GM12872 (cell line): ENCODE data around the gene GDF15.

Experiments
- CTCF ChIP-seq: IDR thresholded peaks from 3 replicates; pipeline ENCODE4 v1.5.1; 2011; ENCODE audit warnings: low read depth, mild to moderate bottlenecking, low read length, moderate library complexity; ENCODE audit not compliant: insufficient read depth

The GDF15 gene

GRCh38 chr19:18385675-18386542 lies at the start of gene GDF15:
GDF15 (plus strand) TSS chr19:18386158; CDS start chr19:18386190, 32 bp downstream.
- peak; percentile 68 for TF ChIP-seq CTCF

GRCh38 chr19:18338541-18338940 lies 47.4 kb upstream of the GDF15 start:
- no peak for TF ChIP-seq CTCF

DNA sequence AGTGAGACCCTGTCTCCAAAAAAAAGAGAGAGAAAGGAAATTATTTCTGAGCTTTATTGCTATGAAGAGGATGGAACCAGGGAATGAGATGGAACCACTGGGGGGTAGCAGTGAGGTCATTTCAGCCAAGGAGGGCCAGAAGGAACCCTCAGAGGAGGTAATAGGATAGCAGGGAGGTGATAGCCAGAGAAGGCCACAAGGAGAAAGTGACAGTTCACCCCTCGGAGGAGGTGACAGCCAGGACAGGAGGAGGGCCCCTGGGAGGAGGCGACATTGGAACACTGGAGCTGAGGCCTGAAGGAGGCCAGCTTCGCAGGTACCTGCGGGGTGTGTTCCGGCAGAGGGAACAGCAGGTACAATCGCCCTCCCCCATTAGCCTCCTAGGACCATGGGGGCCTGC lies 46.2 kb upstream of the GDF15 start:
- TF ChIP-seq CTCF = peak; percentile 28; the same call in 1 of the 3 replicates

GRCh38 chr19:18340190-18340989 lies 45.6 kb upstream of the GDF15 start, which contains the start of gene PGPEP1:
PGPEP1 (plus strand) TSS chr19:18340598; CDS start chr19:18340682, 84 bp downstream.
- no peak for TF ChIP-seq CTCF

DNA sequence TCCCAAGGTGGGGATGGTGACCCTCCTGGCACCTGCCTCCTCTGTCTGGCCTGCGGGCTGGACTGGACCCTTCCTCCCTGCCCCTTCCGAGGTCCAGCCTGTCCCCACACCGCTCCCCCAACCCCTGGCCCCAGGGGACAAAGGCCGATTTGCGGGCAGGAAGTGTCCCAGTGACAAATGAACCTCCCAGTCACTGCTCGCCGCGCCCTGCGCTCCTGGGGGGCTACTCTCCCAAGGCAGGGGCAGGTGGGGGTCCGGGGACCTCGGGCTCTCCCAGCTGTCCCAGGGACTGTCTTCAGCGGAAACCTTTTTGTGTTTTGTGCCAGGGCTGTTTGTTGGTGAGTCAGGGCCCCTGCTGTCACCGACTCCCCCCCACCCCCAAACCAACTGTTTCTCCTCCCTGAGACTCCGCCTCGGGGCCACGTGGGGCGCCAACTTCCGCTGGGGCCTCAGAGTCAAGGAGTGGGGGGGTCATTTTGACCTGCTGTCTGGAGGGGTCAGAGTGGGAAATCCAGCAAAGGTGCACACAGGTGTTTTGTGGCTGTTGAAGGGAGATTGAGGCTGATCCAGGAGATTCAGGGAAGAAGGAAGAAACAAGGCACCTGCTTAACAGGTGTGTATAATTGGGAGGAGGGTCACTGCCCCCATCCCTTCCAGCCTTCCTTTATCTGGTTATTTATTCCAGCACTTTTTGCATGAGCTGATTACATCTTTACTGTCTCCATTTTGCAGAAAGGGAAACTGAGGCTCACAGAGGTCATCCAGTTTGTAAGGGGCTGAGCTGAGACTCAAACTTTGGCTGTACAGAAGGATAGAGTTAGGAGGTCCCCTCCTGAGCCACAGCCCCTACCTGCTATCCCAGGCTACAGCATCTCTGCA lies 44.7 kb upstream of the GDF15 start:
- TF ChIP-seq CTCF = peak; percentile 26; the same call in 1 of the 3 replicates

- no peak for TF ChIP-seq CTCF
These were observed 43.8 kb upstream of the GDF15 start for GRCh38 chr19:18342090-18342632.

- TF ChIP-seq CTCF = no peak
These were observed 41.4 kb upstream of the GDF15 start for GRCh38 chr19:18344582-18344950.
